Loucy (cell line): Measurements from ENCODE around the gene UFC1.

Source experiments
- H2AFZ ChIP-seq: fragments of 200-600 bp; sonication (generic); 2 replicates; pipeline ENCODE4 v1.6.0; 2016; ENCODE audit warnings: antibody characterized with exemption, mild to moderate bottlenecking, low read length, moderate library complexity
- H3F3A ChIP-seq: fragments of 200-600 bp; 2 replicates; pipeline ENCODE4 v1.6.0; 2016; ENCODE audit warnings: antibody characterized with exemption, low read depth, mild to moderate bottlenecking
- H3K27me3 ChIP-seq: fragments of 200-600 bp; sonication (generic); 2 replicates; pipeline ENCODE4 v1.6.1; 2014; ENCODE audit warnings: low read length, mild to moderate bottlenecking; ENCODE audit not compliant: insufficient read depth, poor library complexity, severe bottlenecking
- H3K36me3 ChIP-seq: fragments of 200-600 bp; sonication (generic); 2 replicates; pipeline ENCODE4 v1.6.1; 2016; ENCODE audit warnings: low read length; ENCODE audit not compliant: insufficient read depth
- H3K4me1 ChIP-seq: fragments of 200-600 bp; sonication (generic); 2 replicates; pipeline ENCODE4 v1.5.1; 2014; ENCODE audit warnings: low read length, mild to moderate bottlenecking; ENCODE audit not compliant: insufficient read depth, poor library complexity, severe bottlenecking
- H3K4me2 ChIP-seq: fragments of 200-600 bp; sonication (generic); 2 replicates; pipeline ENCODE4 v1.6.0; 2014; ENCODE audit warnings: antibody characterized with exemption, low read length, low read depth, mild to moderate bottlenecking; ENCODE audit not compliant: poor library complexity, severe bottlenecking
- H3K4me3 ChIP-seq: fragments of 200-600 bp; sonication (generic); 2 replicates; pipeline ENCODE4 v1.5.1; 2014; ENCODE audit warnings: low read length, mild to moderate bottlenecking, mixed read lengths; ENCODE audit not compliant: poor library complexity, severe bottlenecking
- H3K79me2 ChIP-seq: fragments of 200-600 bp; sonication (generic); 2 replicates; pipeline ENCODE4 v1.6.1; 2014; ENCODE audit warnings: low read length; ENCODE audit not compliant: insufficient read depth
- H3K9ac ChIP-seq: fragments of 200-600 bp; sonication (generic); 2 replicates; pipeline ENCODE4 v1.6.0; 2014; ENCODE audit warnings: mild to moderate bottlenecking, low read depth, low read length, moderate library complexity; ENCODE audit not compliant: poor library complexity, severe bottlenecking
- H3K9me2 ChIP-seq: fragments of 200-600 bp; sonication (generic); replicated peaks from 2 replicates; pipeline ENCODE4 v1.6.1; 2016; ENCODE audit warnings: low read depth, low read length, mixed read lengths
- H3K9me3 ChIP-seq: fragments of 200-600 bp; sonication (generic); 2 replicates; pipeline ENCODE4 v1.6.1; 2014; ENCODE audit warnings: mild to moderate bottlenecking, antibody characterized with exemption, low read length, low read depth; ENCODE audit not compliant: insufficient read depth
- H4K20me1 ChIP-seq: fragments of 200-600 bp; sonication (generic); 2 replicates; pipeline ENCODE4 v1.6.0; 2014; ENCODE audit warnings: antibody characterized with exemption, low read length, mild to moderate bottlenecking; ENCODE audit not compliant: insufficient read depth, poor library complexity, severe bottlenecking
- EZH2phosphoT487 ChIP-seq: fragments of 200-600 bp; IDR thresholded peaks from 2 replicates; pipeline ENCODE4 v1.6.1; 2018; ENCODE audit warnings: antibody characterized with exemption, mild to moderate bottlenecking, moderate library complexity, borderline replicate concordance
- TF ChIP-seq, protein P1 (sequence below): fragments of 200-600 bp; sonication (generic); conservative IDR thresholded peaks from 2 replicates; pipeline ENCODE4 v1.5.1; 2014; ENCODE audit warnings: mild to moderate bottlenecking, antibody characterized with exemption, low read length

UFC1 gene

DNA sequence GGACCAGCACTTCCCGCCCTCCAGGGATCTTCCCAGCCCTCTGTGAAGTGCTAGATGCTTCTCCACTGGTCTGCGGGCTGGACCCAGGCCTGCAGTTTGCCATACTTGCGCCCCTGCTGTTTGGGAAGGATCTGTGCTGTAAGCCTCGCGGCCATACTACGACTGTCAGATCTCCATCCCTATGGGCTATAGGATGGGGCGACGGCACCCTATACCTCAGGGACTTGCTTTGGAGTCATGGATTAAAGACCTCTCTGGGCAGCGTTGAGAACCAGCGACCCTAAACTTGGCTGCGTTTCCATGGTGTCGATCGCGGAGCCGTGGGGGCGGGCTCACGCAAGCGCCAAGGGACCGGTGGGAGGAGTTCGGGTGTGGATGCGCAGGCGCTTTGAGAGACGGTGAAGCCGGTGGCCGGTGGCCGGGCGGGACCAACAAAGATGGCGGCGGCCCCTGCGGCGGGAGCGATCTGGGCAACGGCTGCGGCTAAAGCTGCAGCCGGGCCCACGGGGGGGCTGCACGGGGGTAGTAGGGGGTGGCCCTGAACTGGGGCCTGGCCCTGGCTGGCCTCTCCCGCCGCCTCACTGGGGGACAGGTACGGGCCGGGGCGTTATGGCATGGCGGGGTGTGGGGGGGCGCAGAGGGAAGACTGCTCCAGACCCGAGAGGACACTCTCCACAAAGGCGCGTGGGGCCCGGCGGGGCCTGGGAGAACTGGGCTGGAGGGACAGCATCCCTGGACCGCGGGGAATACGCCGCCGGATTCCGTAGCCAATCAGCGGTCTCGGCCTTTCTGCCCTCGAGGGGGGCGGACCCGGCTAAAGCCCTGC lies 5.5 kb downstream of the UFC1 start, which contains the start of gene USP21:
Gene USP21 (plus strand): TSS at position 414 of the 826 bp plus-strand sequence. CDS start 1,141 bp downstream, outside the sequence.
- Histone ChIP-seq H3K9me2 (no peaks in the 10 kb centered on the region), H3K4me2 (peak within 1 kb of the TSS; percentile 80), H4K20me1 (no peaks in the 10 kb centered on the region), H3K9ac (peak within 1 kb of the TSS; percentile 92), H3K79me2 (peaks cover 42% of the 10 kb centered on the region), H2AFZ (peak within 1 kb of the TSS; percentile 95), H3K4me1 (peaks cover 41% of the 10 kb centered on the region), H3K4me3 (peak within 1 kb of the TSS; percentile 88), H3K36me3 (peaks cover 16% of the 10 kb centered on the region; the same call in 1 of the 2 replicates), H3K9me3 (no peaks in the 10 kb centered on the region), H3F3A (no peaks in the 10 kb centered on the region), H3K27me3 (no peaks in the 10 kb centered on the region)
- TF ChIP-seq, protein P1, sequence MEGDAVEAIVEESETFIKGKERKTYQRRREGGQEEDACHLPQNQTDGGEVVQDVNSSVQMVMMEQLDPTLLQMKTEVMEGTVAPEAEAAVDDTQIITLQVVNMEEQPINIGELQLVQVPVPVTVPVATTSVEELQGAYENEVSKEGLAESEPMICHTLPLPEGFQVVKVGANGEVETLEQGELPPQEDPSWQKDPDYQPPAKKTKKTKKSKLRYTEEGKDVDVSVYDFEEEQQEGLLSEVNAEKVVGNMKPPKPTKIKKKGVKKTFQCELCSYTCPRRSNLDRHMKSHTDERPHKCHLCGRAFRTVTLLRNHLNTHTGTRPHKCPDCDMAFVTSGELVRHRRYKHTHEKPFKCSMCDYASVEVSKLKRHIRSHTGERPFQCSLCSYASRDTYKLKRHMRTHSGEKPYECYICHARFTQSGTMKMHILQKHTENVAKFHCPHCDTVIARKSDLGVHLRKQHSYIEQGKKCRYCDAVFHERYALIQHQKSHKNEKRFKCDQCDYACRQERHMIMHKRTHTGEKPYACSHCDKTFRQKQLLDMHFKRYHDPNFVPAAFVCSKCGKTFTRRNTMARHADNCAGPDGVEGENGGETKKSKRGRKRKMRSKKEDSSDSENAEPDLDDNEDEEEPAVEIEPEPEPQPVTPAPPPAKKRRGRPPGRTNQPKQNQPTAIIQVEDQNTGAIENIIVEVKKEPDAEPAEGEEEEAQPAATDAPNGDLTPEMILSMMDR, result no peak
- no peak for TF ChIP-seq EZH2phosphoT487

DNA sequence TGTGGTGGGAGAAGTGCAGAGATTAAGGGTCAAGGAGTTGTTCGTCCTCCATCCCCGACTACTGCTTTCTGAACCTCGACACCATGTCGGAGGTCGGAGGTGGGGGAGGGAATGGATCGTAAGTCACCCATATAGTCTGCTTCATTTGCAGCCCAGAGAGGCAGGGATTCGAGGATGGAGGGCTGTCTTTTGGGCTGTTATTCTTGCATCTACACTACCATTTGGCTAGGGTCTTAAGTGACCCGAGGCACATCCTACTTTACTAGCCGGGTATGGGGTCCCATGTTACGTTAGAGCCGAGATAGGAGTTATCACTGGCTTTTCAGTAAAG lies 6.1 kb downstream of the UFC1 start:
- Histone ChIP-seq H3K4me3 (peak overlapping the region; percentile 88), H3K4me2 (peak overlapping the region; percentile 80), H3K79me2 (peaks cover 36% of the 10 kb centered on the region), H3K9ac (peak overlapping the region; percentile 92), H3K9me2 (no peaks in the 10 kb centered on the region), H4K20me1 (no peaks in the 10 kb centered on the region), H3K27me3 (no peaks in the 10 kb centered on the region), H2AFZ (peak overlapping the region; percentile 95), H3K36me3 (peaks cover 16% of the 10 kb centered on the region; the same call in 1 of the 2 replicates), H3K4me1 (peaks cover 37% of the 10 kb centered on the region), H3F3A (no peaks in the 10 kb centered on the region), H3K9me3 (no peaks in the 10 kb centered on the region)
- no peak for TF ChIP-seq EZH2phosphoT487
- TF ChIP-seq, protein P1, result no peak

DNA sequence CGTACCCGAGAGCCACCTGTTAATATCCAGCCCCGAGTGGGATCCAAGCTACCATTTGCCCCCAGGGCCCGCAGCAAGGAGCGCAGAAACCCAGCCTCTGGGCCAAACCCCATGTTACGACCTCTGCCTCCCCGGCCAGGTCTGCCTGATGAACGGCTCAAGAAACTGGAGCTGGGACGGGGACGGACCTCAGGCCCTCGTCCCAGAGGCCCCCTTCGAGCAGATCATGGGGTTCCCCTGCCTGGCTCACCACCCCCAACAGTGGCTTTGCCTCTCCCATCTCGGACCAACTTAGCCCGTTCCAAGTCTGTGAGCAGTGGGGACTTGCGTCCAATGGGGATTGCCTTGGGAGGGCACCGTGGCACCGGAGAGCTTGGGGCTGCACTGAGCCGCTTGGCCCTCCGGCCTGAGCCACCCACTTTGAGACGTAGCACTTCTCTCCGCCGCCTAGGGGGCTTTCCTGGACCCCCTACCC lies 6.9 kb downstream of the UFC1 start:
- no peaks in the 10 kb centered on the region for H3K27me3 ChIP-seq
- no peak overlapping the region for H2AFZ ChIP-seq
- no peaks in the 10 kb centered on the region for H3F3A ChIP-seq
- H3K9me2 ChIP-seq, result no peaks in the 10 kb centered on the region
- H3K36me3 ChIP-seq, result peaks cover 16% of the 10 kb centered on the region; the same call in 1 of the 2 replicates
- peak overlapping the region; percentile 92 for H3K9ac ChIP-seq
- TF ChIP-seq EZH2phosphoT487, result no peak
- H3K4me1 ChIP-seq, result peaks cover 29% of the 10 kb centered on the region
- H3K4me2 ChIP-seq, result peak overlapping the region; percentile 80
- H3K9me3 ChIP-seq, result no peaks in the 10 kb centered on the region
- peak overlapping the region; percentile 88 for H3K4me3 ChIP-seq
- H4K20me1 ChIP-seq, result no peaks in the 10 kb centered on the region
- peaks cover 28% of the 10 kb centered on the region for H3K79me2 ChIP-seq
